Stimulated activated CD4-positive, alpha-beta T cell treated with anti-CD3 and anti-CD28 coated beads, TNF-alpha, amount 100 ng/mL, for 1 hour (primary cell): ENCODE results near the gene RCC1.
"Not testable (repeated sequence)": the region's sequence is repeated elsewhere in the genome, so short reads cannot be mapped to it uniquely, and the experiment has no call there.

Experiments used
- DNase-seq, 3 donors: peaks; one replicate each; pipeline ENCODE4 v3.0.0-alpha.2; 2020; ENCODE audit warnings: low read depth in 3 of 3, low spot score in 1 of 3

RCC1 gene

DNA sequence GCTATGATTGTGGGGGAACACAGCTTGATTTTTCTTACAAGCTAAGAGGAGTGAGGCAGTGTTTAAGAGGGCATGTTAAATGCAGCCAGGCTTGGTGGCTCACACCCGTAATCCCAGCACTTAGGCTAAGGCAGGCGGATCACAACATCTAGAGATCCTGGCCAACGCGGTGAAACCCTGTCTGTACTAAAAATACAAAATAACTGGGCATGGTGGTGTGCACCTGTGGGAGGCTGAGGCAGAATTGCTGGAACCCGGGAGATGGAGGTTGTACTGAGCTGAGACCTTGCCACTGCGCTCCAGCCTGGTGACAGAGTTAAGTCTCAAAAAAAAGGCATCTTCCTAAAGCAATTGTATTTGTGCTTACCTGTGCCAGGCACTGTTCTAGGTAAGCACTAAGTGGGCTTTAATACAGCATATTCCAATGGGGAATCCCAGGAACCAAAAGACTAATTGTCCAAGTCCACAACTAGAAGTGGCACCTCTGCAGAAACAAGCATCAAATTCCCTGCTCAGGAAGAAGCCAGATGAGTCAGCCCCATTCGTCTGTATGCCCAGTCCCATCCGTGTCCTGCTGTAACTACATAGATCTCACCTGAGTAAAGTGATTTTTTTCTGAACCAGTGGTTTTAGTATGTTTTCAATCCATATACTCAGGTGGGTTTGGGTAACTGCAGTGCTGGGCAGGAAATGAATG, 4.6 kb downstream of the RCC1 start:
- DNase-seq: peak in 1 of 3 donors; percentile 39

- no peak for DNase-seq
Observed at GRCh38 chr1:28510970-28511440, 5.2 kb downstream of the RCC1 start.

- DNase-seq: no peak
Observed at GRCh38 chr1:28512058-28512611, 6.3 kb downstream of the RCC1 start.

GRCh38 chr1:28514445-28514933, 8.6 kb downstream of the RCC1 start:
- DNase-seq: not testable (repeated sequence)

GRCh38 chr1:28516518-28516956, 10.7 kb downstream of the RCC1 start:
- no peak for DNase-seq

DNA sequence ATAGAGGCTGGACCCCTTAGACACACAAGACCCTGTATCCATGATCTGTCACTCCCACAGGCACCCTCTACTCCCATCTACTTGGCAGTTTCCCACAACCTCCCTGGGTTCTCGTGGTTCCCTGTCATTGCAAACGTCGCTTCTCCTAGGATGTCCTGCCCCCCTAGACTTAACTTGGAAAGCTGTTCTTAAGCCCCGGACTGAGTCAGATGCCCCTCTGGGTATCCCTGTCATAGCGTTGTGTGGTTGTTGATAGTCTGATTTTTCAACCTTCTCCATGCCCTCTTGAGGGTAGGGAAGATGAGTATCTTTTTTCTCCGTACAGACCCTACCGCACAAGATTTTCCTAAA, 11.8 kb downstream of the RCC1 start:
- no peak for DNase-seq

- peak; percentile 69 to 93 (median 78) for DNase-seq
Observed at GRCh38 chr1:28518000-28518744, 12.3 kb downstream of the RCC1 start.

GRCh38 chr1:28518745-28519341, 13.0 kb downstream of the RCC1 start:
- DNase-seq: no peak

DNA sequence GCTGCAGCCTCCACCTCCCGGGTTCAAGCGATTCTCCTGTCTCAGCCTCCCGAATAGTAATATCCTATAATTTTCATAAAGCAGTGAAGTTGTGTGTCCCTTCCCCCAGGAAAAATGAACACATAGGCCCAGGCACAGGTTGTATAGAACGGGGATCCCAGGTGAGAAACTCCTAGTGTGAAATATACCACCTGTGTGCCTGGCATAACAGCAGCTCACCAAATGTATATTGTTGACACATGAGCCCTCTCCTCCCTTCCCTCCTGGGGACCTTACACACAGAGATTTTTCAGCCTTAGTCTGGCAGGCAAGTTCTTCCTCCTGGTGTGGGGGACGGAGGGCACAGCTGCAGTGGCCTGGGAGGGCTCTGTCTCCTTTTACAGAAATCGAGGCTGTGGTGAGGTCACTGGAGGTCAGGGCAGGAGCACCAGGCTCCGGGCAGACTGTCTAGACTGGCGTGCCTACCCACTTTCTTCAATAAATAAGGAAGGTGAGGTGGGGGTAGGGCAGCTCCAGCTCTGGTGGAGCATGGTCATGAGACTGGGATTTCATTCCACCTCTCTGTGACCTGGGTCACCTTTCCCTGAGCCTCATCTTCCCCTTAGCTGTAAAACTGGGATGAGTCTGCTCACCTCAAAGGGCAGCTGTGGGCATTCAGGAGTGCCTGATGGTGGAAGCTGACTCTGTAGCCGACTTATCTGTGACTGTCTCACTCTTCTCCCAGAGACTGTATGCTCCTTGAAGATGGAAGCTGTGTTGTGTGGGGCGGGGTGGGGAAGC, 14.3 kb downstream of the RCC1 start:
- no peak for DNase-seq

DNA sequence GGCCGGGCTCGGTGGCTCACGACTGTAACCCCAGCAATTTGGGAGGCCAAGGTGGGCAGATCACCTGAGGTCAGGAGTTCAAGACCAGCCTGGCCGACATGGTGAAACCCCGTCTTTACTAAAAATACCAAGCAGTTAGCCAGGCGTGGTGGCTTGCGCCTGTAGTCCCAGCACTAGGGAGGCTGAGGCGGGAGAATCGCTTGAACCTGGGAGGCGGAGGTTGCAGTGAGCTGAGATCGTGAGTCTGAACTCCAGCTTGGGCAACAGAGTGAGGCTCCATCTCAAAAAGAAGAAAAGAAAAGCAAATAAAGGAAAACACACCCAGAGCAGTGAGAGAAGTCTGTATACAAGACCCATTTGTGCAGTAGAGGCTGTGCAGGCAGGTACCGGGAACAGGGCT, 15.0 kb downstream of the RCC1 start:
- not testable (repeated sequence) for DNase-seq

DNA sequence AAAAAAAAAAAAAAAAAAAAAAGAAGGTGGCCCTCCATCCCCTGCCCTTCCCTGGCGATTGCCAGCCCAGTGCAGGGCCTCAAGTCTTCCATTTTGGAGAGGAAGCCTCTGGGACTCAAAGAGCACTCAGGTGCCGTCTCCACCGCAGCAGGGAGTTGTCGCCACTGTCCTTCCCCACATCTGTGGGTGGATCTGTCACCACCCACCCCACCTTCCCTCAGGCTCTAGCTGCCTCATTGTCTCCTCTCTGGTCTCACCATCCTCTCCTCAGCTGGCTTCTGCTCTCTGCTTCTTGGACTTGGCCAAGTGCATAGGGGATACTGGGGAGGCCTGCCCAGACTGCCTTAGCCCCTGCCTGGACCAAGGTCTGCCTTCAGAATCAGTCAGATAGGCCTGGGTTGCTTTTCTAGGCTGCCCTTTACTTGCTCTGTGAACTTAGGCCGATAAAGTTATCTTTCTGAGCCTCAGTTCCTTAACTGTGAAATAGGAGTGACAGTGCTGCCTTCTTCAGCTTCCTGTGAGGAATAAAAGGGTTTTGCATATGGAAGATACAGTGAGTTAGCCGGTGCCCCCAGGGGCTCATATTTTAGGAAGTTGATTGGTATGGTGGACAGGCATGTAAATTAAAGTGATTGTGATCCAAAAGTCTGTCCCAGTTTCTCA, 15.8 kb downstream of the RCC1 start:
- no peak for DNase-seq

DNA sequence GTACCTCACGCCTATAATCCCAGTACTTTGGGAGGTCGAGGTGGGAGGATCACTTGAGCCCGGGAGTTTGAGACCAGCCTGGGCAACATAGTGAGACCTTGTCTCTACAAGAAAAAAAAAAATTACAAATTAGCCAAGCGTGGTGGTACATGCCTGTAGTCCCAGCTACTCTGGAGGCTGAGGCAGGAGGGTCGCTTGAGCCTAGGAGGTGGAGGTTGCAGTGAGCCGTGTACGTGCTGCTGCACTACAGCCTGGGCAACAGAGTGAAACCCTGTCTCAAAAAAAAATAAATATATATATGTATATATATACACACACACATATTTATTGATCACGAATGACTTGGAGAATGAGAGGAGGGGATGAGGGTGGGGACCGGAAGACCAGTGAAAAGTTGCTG, 16.7 kb downstream of the RCC1 start:
- not testable (repeated sequence) for DNase-seq

- not testable (repeated sequence) for DNase-seq
Observed at GRCh38 chr1:28525002-28525642, 19.3 kb downstream of the RCC1 start.

GRCh38 chr1:28526886-28527285, 21.0 kb downstream of the RCC1 start:
- DNase-seq: no peak

DNA sequence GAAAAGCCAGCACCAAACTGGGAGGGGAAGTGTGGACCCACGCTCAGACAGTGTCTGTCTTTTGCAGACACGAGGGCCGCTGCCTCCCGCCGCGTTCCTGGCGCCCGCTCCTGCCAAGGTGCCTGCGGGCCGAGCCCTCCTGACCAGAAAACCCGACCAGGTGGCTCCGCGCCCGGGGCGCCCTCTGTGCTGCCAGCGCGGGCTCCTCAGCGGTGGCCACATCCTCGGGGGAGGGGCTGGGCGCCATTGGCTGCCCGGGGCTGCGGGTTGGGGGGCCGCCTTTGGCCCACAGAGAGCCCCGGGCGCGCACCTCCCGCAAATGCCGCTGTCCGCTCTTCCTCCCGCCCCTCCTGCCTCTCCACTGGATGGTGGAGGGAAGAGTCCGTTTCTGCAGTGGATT, 24.6 kb downstream of the RCC1 start:
- DNase-seq: no peak

GRCh38 chr1:28534671-28535070, 28.8 kb downstream of the RCC1 start:
- no peak for DNase-seq

- no peak for DNase-seq
Observed at GRCh38 chr1:28535180-28535579, 29.3 kb downstream of the RCC1 start.

- no peak for DNase-seq
Observed at GRCh38 chr1:28537457-28538199, 31.8 kb downstream of the RCC1 start.

GRCh38 chr1:28538286-28538685, 32.4 kb downstream of the RCC1 start:
- DNase-seq: no peak
